GM06990 (cell line): Measurements from ENCODE around the gene ACOT12.

Source experiments
- DNase-seq: peaks from one replicate; pipeline ENCODE4 v3.0.0-alpha.2; 2011; ENCODE audit not compliant: insufficient read length; ENCODE audit errors: extremely low read depth
- H3K27me3 ChIP-seq: replicated peaks from 2 replicates; pipeline ENCODE4 v1.6.0; 2011; ENCODE audit warnings: low read length; ENCODE audit not compliant: control insufficient read depth, insufficient read depth
- H3K36me3 ChIP-seq: 2 replicates; pipeline ENCODE4 v1.5.1; 2011; ENCODE audit warnings: low read length; ENCODE audit not compliant: control insufficient read depth, insufficient read depth
- H3K4me3 ChIP-seq: replicated peaks from 2 replicates; pipeline ENCODE4 v1.5.1; 2011; ENCODE audit warnings: low read depth, mild to moderate bottlenecking, control low read depth, low read length
- CTCF ChIP-seq: IDR thresholded peaks from 2 replicates; pipeline ENCODE4 v1.5.1; 2011; ENCODE audit warnings: low read length, control low read depth, mild to moderate bottlenecking, inconsistent platforms; ENCODE audit not compliant: insufficient read depth, poor library complexity, severe bottlenecking

ACOT12 gene

GRCh38 chr5:81393783-81394718 lies at the start of gene ACOT12:
TSS of gene ACOT12 (minus strand) at chr5:81394134. CDS start at chr5:81394114, 20 bp downstream.
- no peak for TF ChIP-seq CTCF
- Histone ChIP-seq H3K36me3 (no peaks in the 10 kb centered on the region), H3K4me3 (no peak within 1 kb of the TSS), H3K27me3 (no peaks in the 10 kb centered on the region; the same call in 1 of the 2 replicates)
- peak; percentile 9 for DNase-seq

- DNase-seq: no peak
- Histone ChIP-seq H3K27me3 (no peaks in the 10 kb centered on the region), H3K36me3 (no peaks in the 10 kb centered on the region), H3K4me3 (no peak overlapping the region)
- TF ChIP-seq CTCF: no peak
Observed at GRCh38 chr5:81435023-81435422, 41.1 kb upstream of the ACOT12 start.

GRCh38 chr5:81429985-81430384 lies 36.1 kb upstream of the ACOT12 start:
- Histone ChIP-seq H3K4me3 (no peak overlapping the region), H3K36me3 (no peaks in the 10 kb centered on the region), H3K27me3 (no peaks in the 10 kb centered on the region)
- TF ChIP-seq CTCF: no peak
- no peak for DNase-seq

- DNase-seq: no peak
- Histone ChIP-seq H3K4me3 (no peak overlapping the region), H3K36me3 (no peaks in the 10 kb centered on the region), H3K27me3 (no peaks in the 10 kb centered on the region)
- no peak for TF ChIP-seq CTCF
Observed at GRCh38 chr5:81429363-81429762, 35.4 kb upstream of the ACOT12 start.

GRCh38 chr5:81428861-81429260 lies 34.9 kb upstream of the ACOT12 start:
- TF ChIP-seq CTCF: no peak

More at GRCh38 chr5:81428861-81429260, 34.9 kb upstream of the ACOT12 start:
- Histone ChIP-seq H3K4me3 (no peak overlapping the region), H3K36me3 (no peaks in the 10 kb centered on the region), H3K27me3 (no peaks in the 10 kb centered on the region)
- DNase-seq: no peak
